GM11168 (cell line): ENCODE data around the gene WDR4.

ENCODE experiments used
- in situ Hi-C: fragments of 300-500 bp; cut with MboI; formaldehyde crosslinking; loops from one replicate; pipeline ENCODE4 v1.12.0; 2022; ENCODE audit warnings: low sequenced_read_pairs; ENCODE audit not compliant: unreplicated experiment

WDR4 gene, protein sequence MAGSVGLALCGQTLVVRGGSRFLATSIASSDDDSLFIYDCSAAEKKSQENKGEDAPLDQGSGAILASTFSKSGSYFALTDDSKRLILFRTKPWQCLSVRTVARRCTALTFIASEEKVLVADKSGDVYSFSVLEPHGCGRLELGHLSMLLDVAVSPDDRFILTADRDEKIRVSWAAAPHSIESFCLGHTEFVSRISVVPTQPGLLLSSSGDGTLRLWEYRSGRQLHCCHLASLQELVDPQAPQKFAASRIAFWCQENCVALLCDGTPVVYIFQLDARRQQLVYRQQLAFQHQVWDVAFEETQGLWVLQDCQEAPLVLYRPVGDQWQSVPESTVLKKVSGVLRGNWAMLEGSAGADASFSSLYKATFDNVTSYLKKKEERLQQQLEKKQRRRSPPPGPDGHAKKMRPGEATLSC

GRCh38 chr21:42878993-42879787 lies at the start of gene WDR4:
WDR4 (minus strand) TSS chr21:42879539; CDS start chr21:42879495, 44 bp downstream.
- in situ Hi-C loops = no loop called here

GRCh38 chr21:42927474-42928200 lies 48.3 kb upstream of the WDR4 start:
- in situ Hi-C loops = loop anchor here (5.0 kb wide), 1 partner anchor 50 kb away; no protein-coding TSS in a partner anchor

DNA sequence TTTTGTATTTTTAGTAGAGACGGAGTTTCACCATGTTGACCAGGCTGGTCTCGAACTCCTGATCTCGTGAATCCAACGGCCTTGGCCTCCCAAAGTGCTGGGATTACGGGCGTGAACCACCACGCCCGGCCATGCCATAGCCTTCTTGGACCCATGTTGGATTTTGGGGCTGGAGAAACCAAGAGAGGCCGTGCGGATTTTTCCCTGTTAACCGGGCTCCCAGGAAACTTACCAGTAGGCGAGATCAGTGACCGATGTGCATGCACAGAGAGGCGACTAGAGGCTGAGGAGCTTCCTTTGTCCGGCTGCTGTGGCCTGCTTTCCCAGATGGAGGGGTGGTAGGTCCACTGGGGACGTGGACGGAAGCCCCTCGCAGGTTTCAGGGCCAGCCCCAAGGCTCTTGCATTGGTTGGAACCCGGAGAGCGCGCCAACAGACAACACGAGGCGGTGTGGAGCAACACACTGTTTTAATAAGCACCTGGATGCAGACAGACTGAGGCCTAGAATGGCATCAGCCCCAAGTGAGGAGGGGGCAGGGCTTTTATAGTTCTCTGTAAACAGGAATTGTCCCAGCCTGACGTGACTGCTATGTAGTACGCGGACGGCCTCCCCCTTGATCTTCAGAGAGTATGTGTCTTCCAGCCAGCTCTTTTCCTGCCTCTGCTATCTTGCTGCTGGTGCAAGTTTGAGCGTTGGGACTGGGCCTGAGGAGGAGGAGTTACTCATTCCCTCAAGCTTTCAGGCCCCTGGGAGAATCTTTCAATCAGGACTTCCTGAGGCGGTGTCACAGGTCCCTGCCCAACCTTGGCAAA lies 46.0 kb upstream of the WDR4 start, which contains the start of gene ERVH48-1:
Gene ERVH48-1 (minus strand): TSS at position 517 of the 813 bp plus-strand sequence. CDS start 6,624 bp downstream, outside the sequence.
- in situ Hi-C loops = loop anchor here (5.0 kb wide), 1 partner anchor 52 kb away; no protein-coding TSS in a partner anchor

DNA sequence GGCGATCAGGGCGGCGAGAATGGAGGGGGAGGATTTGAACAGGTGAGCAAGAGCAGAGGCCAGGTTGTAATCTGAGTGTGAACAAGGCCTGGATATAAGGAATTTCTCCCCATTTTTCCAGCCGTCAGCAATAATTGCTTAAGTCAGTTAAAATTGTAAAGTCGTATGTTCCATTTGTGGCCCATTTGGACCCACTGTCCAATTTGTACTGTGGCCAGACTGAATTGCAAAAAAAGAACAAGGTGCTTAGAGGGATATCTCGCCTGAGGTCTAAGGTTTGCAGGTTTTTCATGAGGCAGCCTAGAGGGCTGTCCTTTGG lies 45.1 kb upstream of the WDR4 start:
- in situ Hi-C loops = loop anchor here (25.0 kb wide), 1 partner anchor 188 kb away; the partner anchor contains the start of gene U2AF1

GRCh38 chr21:42923553-42924432 lies 44.5 kb upstream of the WDR4 start:
- in situ Hi-C loops = loop anchor here (25.0 kb wide), 1 partner anchor 189 kb away; the partner anchor contains the start of gene U2AF1

- in situ Hi-C loops = loop anchor here (25.0 kb wide), 1 partner anchor 189 kb away; the partner anchor contains the start of gene U2AF1
Measured at GRCh38 chr21:42922918-42923317, 43.6 kb upstream of the WDR4 start.

DNA sequence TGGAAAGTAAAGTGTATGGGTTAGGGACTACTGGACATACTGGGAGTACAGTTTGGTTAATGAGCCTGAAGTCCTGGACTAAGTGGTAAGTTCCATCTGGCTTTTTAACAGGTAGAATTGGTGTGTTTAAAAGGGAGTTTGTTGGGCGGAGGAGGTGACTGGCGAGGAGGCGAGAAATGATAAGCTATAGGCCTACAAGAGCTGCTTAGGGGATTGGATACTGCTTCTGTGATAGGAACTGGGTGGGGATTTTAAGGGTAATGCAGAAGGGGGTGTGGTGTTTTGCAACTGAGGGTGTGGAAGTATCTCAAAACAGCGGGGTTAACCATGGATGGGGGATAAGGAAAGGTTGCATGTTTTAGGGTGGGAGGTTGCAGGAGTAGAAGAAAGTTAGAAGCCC lies 42.6 kb upstream of the WDR4 start:
- in situ Hi-C loops = loop anchor here (25.0 kb wide), 1 partner anchor 190 kb away; the partner anchor contains the start of gene U2AF1

DNA sequence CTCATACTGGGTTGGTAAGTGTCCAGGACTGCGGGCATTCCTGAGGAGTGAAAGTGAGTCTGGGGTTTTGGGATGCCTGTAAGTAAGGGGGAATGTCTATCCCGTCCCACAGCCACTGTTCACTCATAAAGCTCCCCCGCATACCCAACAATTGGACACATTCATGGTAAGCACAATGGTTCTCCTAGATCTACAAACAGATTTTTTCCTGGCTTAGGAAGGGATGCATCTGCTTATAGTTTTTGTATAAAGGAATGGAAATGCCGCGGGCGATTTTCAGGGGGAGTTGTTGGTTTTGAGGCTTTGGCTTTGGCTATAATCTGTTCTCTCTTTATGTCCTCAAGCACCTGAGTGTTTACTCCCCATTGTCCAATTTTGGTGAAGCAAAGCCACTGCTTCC lies 39.0 kb upstream of the WDR4 start:
- in situ Hi-C loops = loop anchor here (25.0 kb wide), 1 partner anchor 194 kb away; the partner anchor contains the start of gene U2AF1

- in situ Hi-C loops = loop anchor here (25.0 kb wide), 1 partner anchor 199 kb away; the partner anchor contains the start of gene U2AF1
Measured at GRCh38 chr21:42913476-42913875, 34.1 kb upstream of the WDR4 start.

GRCh38 chr21:42911920-42912319 lies 32.6 kb upstream of the WDR4 start:
- in situ Hi-C loops = loop anchor here (25.0 kb wide), 1 partner anchor 200 kb away; the partner anchor contains the start of gene U2AF1

GRCh38 chr21:42908484-42908883 lies 29.1 kb upstream of the WDR4 start:
- in situ Hi-C loops = loop anchor here (25.0 kb wide), 1 partner anchor 204 kb away; the partner anchor contains the start of gene U2AF1

- in situ Hi-C loops = loop anchor here (25.0 kb wide), 1 partner anchor 206 kb away; the partner anchor contains the start of gene U2AF1
Measured at GRCh38 chr21:42906233-42906632, 26.9 kb upstream of the WDR4 start.

DNA sequence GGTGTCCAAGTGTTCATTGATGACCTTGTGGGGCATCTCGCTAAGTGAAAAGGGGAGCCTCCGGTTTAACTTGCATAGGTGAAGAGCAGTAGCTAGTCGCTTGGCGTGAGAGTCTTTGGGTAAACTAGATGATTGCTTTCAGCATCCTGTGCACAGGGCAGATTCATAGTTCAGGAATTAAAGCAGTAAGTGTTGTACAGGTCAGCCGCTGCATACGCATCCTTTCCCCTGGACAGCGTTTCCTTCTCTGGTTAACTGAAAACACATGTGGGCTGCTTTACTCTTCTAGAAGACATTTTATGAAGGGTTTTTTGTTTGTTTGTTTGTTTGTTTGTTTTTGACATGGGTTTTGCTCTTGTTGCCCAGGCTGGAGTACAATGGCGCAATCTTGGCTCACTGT lies 25.9 kb upstream of the WDR4 start:
- in situ Hi-C loops = loop anchor here (25.0 kb wide), 1 partner anchor 207 kb away; the partner anchor contains the start of gene U2AF1

DNA sequence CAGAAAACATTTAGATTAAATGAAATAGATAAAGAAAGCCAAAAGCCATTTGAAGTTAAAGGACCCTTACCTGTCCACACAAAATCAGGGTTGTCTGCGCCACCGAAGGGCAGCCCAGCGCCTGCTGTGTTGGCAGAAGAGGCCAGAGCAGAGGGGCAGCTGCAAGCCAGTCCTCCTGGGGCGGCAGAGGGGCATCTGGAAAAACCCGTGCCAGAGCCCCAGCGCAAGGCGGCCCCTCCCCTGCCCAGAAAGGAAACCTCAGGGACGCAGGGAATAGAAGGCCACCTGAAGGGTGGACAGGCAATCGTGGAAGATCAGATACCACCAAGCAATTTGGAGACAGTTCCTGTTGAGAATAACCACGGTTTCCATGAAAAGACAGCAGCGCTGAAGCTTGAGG lies 24.5 kb upstream of the WDR4 start:
- in situ Hi-C loops = loop anchor here (25.0 kb wide), 1 partner anchor 208 kb away; the partner anchor contains the start of gene U2AF1

DNA sequence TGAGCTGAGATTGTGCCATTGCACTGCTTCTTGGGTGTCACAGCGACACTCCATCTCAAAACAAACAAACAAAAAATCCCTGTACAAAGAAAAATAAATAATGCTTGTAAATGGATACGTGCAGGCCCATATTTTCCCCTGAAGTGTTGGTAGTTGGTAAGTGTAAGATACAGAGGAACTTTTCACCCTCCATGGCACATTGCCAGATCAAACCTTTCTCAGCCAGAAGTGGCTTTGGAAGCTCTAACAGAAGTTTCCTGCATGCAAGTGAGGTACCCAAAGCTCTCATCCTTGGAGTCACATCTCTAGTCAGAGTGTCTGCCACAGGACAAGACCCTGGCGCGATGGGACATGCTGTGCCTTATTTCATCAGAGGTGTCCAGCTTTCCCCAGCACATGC lies 21.1 kb upstream of the WDR4 start:
- in situ Hi-C loops = loop anchor here (25.0 kb wide), 1 partner anchor 212 kb away; the partner anchor contains the start of gene U2AF1

GRCh38 chr21:42892931-42893755 lies 13.8 kb upstream of the WDR4 start, which contains the start of gene NDUFV3:
NDUFV3 (plus strand) TSS chr21:42893309; CDS start chr21:42893334, 25 bp downstream.
- in situ Hi-C loops = no loop called here

DNA sequence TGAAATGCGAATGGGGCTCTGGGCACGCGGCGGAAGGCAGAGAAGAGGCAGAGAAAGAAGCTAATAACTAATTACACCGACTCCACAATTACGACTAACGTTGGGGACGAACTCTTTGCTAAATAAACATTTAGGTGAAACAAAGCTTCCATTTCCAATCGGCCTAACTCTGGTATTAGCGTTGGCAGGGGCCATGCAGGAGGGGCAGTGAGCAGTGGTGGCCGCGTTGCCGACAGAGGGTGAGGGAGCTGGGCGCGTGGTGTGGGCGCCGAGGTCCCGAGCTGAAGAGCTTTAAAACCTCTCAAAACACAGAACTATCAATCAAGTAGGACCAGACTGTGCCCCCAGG lies 13.2 kb upstream of the WDR4 start:
- in situ Hi-C loops = no loop called here
